HG02870 (cell line): Measurements from ENCODE around the gene NEURL4.

Experiments
- ATAC-seq: cut with Tn5 transposase; IDR thresholded peaks from one replicate; pipeline ENCODE4 v1.9.1; 2021; ENCODE audit warnings: mild to moderate bottlenecking, moderate library complexity; ENCODE audit not compliant: unreplicated experiment

The NEURL4 gene

DNA sequence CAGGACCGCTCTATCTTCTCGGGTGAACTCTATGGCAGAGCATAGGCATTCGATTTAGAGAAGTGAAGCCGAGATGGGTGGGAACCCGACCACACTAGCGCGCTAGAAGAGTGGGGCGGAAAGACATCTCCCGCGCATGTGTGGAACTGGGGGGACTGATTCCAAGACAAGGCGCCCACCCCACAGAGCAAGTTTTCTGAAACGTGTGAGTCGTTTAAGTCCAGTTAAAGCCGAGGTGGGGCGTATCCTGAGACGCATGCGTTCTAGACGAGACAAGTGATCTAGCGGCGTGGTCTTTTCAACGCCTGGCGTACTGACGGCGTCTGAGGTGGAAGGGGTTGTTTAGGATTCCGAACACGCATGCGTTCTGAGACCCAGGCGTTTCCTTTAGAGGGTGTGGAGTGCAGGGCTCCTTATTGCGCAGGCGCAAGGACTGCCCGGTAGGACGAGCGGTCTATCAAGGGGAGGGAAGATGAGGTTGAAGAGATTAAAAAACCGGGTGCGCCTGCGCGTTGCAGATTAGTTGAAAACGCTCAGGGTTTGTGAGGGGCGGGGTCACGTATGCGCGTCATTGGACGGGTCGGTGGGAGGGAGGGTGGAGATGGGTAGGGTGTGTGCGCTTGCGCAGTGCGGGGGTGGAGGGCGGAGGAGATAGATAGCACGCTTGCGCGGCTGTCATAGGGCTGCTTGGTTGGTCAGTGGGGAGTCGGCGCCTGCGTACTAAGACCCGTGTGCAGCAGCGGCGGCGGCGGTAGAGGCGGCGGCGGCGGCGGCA, 22.0 kb downstream of the NEURL4 start, which contains the start of gene EIF5A:
Gene EIF5A, plus strand, starts transcription at position 718 of the 775 bp plus-strand sequence. CDS start 2,008 bp downstream, outside the sequence.
- ATAC-seq: peak; percentile 68

- no peak for ATAC-seq
These were observed 25.0 kb downstream of the NEURL4 start for GRCh38 chr17:7304179-7304578.

DNA sequence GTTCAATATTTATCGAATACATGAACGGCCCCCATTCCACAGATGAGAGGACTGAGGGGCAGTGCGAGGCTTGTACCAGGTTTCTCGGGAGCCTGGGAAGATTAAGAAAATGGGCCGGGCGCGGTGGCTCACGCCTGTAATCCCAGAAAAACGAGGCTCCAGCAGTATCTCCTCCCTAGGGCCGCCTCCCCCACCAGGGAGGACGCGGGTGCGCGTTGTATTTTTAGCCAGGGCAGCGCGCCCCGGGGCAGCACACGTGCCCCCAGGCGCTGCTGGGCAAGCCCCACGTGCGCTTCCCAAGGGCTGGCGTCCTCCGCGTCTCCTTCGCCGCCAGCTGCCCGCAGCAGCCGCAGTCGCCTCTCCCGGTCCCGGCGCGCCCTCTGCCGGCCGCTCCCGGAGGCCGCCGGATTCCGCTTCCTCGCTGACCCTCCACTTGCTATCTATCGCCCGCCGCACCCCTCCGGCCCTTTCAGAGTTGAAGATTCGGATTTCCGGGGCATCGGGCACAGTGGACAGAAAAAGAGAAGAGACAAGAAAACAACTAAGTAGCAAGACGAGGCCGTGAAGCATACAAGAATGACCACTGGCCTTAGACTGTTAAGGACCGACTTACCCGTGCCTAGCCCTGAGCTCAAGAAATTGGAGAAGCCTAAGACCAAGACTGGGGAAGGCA, 32.8 kb downstream of the NEURL4 start:
- ATAC-seq: no peak

DNA sequence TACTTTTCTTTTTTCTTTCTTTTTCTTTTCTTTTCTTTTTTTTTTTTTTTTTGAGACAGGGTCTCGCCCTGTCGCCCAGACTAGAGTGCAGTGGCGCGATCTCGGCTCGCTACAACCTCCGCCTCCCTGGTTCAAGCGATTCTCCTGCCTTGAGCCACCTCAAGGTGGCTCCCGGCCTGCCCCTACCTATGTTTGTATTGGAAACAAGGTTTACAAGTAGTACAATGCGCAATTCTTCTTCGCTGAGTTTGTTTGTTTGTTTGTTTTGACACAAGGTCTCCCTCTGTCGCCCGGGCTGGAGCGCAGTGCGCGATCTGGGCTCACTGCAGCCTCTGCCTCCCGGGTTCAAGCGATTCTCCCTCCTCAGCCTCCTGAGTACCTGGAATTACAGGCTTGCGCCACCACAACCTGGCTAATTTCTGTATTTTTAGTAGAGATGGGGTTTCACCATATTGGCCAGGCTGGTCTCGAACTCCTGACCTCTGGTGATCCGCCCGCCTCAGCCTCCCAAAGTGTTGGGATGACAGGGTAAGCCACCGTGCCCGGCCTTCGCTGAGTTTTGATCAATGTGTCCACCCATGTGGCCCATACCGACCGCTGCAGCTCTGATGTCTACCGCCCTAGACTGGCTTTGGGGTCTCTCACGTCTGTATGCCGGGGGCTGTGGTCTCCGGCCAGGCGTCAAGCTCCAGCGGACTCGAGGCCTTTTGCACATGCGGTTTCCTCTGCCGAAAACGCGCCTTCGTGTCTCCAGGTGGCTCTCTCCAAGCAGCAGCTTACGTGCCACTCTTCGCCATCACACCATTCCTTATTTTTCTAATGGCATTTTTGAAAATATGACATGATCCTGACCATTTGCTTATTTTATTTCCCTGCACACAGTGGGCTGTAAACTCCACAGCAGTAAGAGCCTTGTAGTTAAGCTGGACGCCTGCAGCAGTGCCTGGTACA, 33.6 kb downstream of the NEURL4 start:
- ATAC-seq: no peak

- ATAC-seq: no peak
These were observed 34.5 kb downstream of the NEURL4 start, which contains the start of gene YBX2 for GRCh38 chr17:7294614-7295153. Gene YBX2, minus strand, starts transcription at chr17:7294639. Its CDS starts 139 bp downstream, at chr17:7294500.

- no peak for ATAC-seq
These were observed 35.1 kb downstream of the NEURL4 start for GRCh38 chr17:7293816-7294613.

- ATAC-seq: no peak
These were observed 36.0 kb downstream of the NEURL4 start for GRCh38 chr17:7293159-7293558.

- ATAC-seq: no peak
These were observed 36.4 kb downstream of the NEURL4 start for GRCh38 chr17:7292729-7293128.

GRCh38 chr17:7292194-7292593, 36.9 kb downstream of the NEURL4 start:
- ATAC-seq: no peak

DNA sequence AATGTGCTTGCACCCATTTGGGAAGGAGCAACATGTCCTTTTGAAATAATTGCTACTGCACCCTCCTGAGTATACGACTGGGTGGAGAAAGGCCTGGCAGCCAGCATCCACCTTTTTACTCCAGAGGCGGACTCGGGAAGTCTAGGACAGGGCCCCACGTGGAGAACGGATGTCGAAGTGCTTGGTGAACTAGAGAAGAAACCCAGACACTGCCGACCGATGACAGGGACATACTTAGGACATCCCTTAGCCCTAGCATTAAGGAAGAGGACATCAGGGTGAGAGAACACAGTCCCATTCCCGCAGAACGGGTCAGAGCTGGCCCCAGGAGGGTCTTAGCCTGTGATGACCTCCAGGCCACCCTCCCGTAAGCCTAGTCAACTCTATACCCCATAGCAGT, 38.5 kb downstream of the NEURL4 start:
- ATAC-seq: no peak

GRCh38 chr17:7290166-7290565, 39.0 kb downstream of the NEURL4 start:
- ATAC-seq: no peak

- no peak for ATAC-seq
These were observed 39.7 kb downstream of the NEURL4 start for GRCh38 chr17:7289256-7290032.

DNA sequence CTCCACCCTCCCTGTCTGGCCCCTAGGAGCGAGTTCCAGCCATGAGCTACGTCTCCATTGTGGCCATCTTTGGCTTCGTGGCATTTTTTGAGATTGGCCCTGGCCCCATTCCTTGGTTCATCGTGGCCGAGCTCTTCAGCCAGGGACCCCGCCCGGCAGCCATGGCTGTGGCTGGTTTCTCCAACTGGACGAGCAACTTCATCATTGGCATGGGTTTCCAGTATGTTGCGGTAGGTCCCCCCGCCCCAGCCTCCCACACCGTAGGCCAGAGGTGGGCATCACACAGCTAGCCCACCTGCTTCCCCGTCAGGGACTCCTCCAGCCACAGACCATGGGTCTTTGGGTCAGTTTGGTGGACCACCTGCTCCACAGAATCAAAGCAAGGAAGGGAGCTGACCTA, 43.5 kb downstream of the NEURL4 start:
- no peak for ATAC-seq

DNA sequence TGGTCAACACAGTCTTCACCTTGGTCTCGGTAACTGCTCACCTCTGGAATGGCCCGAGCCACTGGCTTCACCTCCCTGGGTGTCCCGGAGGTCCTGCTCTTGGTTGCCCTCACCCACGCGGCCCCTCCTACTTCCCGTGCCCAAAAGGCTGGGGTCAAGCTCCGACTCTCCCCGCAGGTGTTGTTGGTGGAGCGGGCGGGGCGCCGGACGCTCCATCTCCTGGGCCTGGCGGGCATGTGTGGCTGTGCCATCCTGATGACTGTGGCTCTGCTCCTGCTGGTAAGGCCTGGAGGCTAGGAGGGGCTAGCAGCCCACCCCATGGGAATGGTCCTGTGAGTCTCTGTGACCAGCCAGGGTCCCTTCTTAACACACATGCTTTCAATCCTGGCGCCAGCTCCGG, 44.2 kb downstream of the NEURL4 start:
- ATAC-seq: no peak

GRCh38 chr17:7283471-7284216, 45.5 kb downstream of the NEURL4 start:
- no peak for ATAC-seq

GRCh38 chr17:7282752-7283321, 46.3 kb downstream of the NEURL4 start:
- no peak for ATAC-seq

- no peak for ATAC-seq
These were observed 47.0 kb downstream of the NEURL4 start for GRCh38 chr17:7281953-7282751.
